H1 (cell line): Measurements from ENCODE around the gene NDUFAF3. TPM values are rescaled to one million over a fixed set of nuclear protein-coding genes. Genes with fewer than 3 reads are reported as not detected.

Experiments used
- CTCF ChIA-PET: fragments of 300-600 bp; sonication (Branson Sonifier 250); formaldehyde crosslinking; loops from one replicate; lab custom pipeline; 2021; ENCODE audit not compliant: partially characterized antibody; lab: Charles Lee
- POLR2A ChIA-PET: fragments of 300-600 bp; sonication (Branson Sonifier 250); formaldehyde crosslinking; loops from one replicate; lab custom pipeline; 2021; ENCODE audit warnings: inconsistent platforms; ENCODE audit not compliant: partially characterized antibody; lab: Charles Lee
- DNase-seq, 2 experiments: peaks; one replicate each; pipeline versions ENCODE4 v3.0.0 to v3.0.0-alpha.2; 2010 to 2022; ENCODE audit warnings: low spot score in 2 of 2, low read depth in 1 of 2, mixed read lengths in 1 of 2
- FAIRE-seq: peaks from 2 replicates; lab custom pipeline; 2011; peaks lifted over from hg19 to GRCh38; lab: Jason Lieb, UNC
- H2AFZ ChIP-seq: 2 replicates; pipeline ENCODE4 v1.8.1; 2012; ENCODE audit warnings: low read length, inconsistent platforms
- H2AK5ac ChIP-seq: 2 replicates; pipeline ENCODE4 v1.6.1; 2013; ENCODE audit warnings: low read depth, low read length
- H2BK120ac ChIP-seq: replicated peaks from 2 replicates; pipeline ENCODE3; 2013; ENCODE audit warnings: low read depth, low read length, inconsistent platforms
- H2BK12ac ChIP-seq: 2 replicates; pipeline ENCODE4 v1.6.1; 2013; ENCODE audit warnings: low read depth, low read length
- H2BK15ac ChIP-seq: 2 replicates; pipeline ENCODE4 v1.6.1; 2013; ENCODE audit warnings: low read length
- H2BK20ac ChIP-seq: 2 replicates; pipeline ENCODE4 v1.6.1; 2013; ENCODE audit warnings: low read length
- H2BK5ac ChIP-seq: 2 replicates; pipeline ENCODE4 v1.6.1; 2013; ENCODE audit warnings: low read depth, low read length
- H3K14ac ChIP-seq: 2 replicates; pipeline ENCODE4 v1.6.1; 2013; ENCODE audit warnings: inconsistent platforms; ENCODE audit not compliant: insufficient read length
- H3K18ac ChIP-seq: 2 replicates; pipeline ENCODE4 v1.6.1; 2013; ENCODE audit warnings: low read length; ENCODE audit errors: extremely low read depth
- H3K23ac ChIP-seq: 2 replicates; pipeline ENCODE4 v1.6.1; 2013; ENCODE audit warnings: inconsistent platforms; ENCODE audit not compliant: insufficient read length
- H3K23me2 ChIP-seq: 2 replicates; pipeline ENCODE4 v1.6.1; 2013; ENCODE audit warnings: low read depth, low read length
- H3K27ac ChIP-seq: 2 replicates; pipeline ENCODE4 v1.6.1; 2011; ENCODE audit warnings: low read depth, low read length, inconsistent platforms
- H3K27me3 ChIP-seq, 4 experiments: replicated peaks in 1 of 4; 1 replicate in 1 of 4; 2 replicates in 3 of 4; pipeline versions ENCODE4 v1.6.1 to v1.8.1; 2011 to 2013; ENCODE audit warnings: low read length in 3 of 4, mild to moderate bottlenecking in 3 of 4, inconsistent platforms in 2 of 4, mixed read lengths in 2 of 4, moderate library complexity in 1 of 4; ENCODE audit not compliant: control insufficient read depth in 3 of 4, insufficient read depth in 3 of 4; ENCODE audit errors: extremely low read depth in 1 of 4
- H3K36me3 ChIP-seq, 4 experiments: 2 replicates each; pipeline versions ENCODE4 v1.6.1 to v1.8.1; 2011 to 2013; ENCODE audit warnings: mild to moderate bottlenecking in 4 of 4, low read length in 3 of 4, moderate library complexity in 2 of 4, control low read depth in 1 of 4, inconsistent platforms in 1 of 4; ENCODE audit not compliant: insufficient read depth in 4 of 4, control insufficient read depth in 2 of 4
- H3K4ac ChIP-seq: replicated peaks from 2 replicates; pipeline ENCODE3; 2013; ENCODE audit warnings: low read length, low read depth, mixed read lengths, inconsistent platforms; ENCODE audit not compliant: insufficient read length
- H3K4me1 ChIP-seq, 4 experiments: replicated peaks in 1 of 4; 1 replicate in 1 of 4; 2 replicates in 3 of 4; pipeline versions ENCODE4 v1.6.1 to v1.8.1; 2011 to 2013; ENCODE audit warnings: low read length in 3 of 4, inconsistent platforms in 2 of 4, mixed read lengths in 1 of 4; ENCODE audit not compliant: insufficient read depth in 4 of 4, control insufficient read depth in 3 of 4
- H3K4me2 ChIP-seq, 2 experiments: 2 replicates each; pipeline versions ENCODE4 v1.6.1 to v1.8.1; 2011 to 2013; ENCODE audit warnings: low read depth in 2 of 2, low read length in 2 of 2, control low read depth in 1 of 2, inconsistent platforms in 1 of 2, mild to moderate bottlenecking in 1 of 2; ENCODE audit not compliant: insufficient read depth in 1 of 2
- H3K4me3 ChIP-seq, 4 experiments: fragments of 200-600, 300-600 bp in 1 of 4; sonication (generic), shearing (Covaris generic), sonication (Bioruptor Twin) in 1 of 4; 2 replicates each; pipeline versions ENCODE4 v1.5.1 to v1.8.1; 2011 to 2016; ENCODE audit warnings: low read length in 4 of 4, low read depth in 3 of 4, control low read depth in 2 of 4, inconsistent platforms in 2 of 4, mild to moderate bottlenecking in 2 of 4, mixed read lengths in 1 of 4, moderate library complexity in 1 of 4; ENCODE audit not compliant: insufficient read depth in 2 of 4; ENCODE audit errors: extremely low read depth in 1 of 4
- H3K56ac ChIP-seq: replicated peaks from 2 replicates; pipeline ENCODE3; 2013; ENCODE audit warnings: low read depth, mild to moderate bottlenecking, mixed read lengths, low read length, inconsistent platforms; ENCODE audit not compliant: insufficient read length
- H3K79me1 ChIP-seq: 2 replicates; pipeline ENCODE4 v1.6.1; 2013; ENCODE audit warnings: low read depth, low read length, control low read depth
- H3K79me2 ChIP-seq, 2 experiments: 2 replicates each; pipeline versions ENCODE4 v1.6.1 to v1.8.1; 2012 to 2013; ENCODE audit warnings: low read length in 2 of 2, mild to moderate bottlenecking in 2 of 2, inconsistent platforms in 1 of 2; ENCODE audit not compliant: insufficient read depth in 2 of 2, control insufficient read depth in 1 of 2
- H3K9ac ChIP-seq, 4 experiments: replicated peaks in 1 of 4; 1 replicate in 1 of 4; 2 replicates in 3 of 4; pipeline versions ENCODE4 v1.6.1 to v1.8.1; 2011 to 2013; ENCODE audit warnings: low read depth in 3 of 4, low read length in 3 of 4, control low read depth in 2 of 4, mild to moderate bottlenecking in 2 of 4, moderate library complexity in 2 of 4, inconsistent platforms in 1 of 4; ENCODE audit errors: extremely low read depth in 1 of 4
- H3K9me3 ChIP-seq, 2 experiments: 2 replicates each; pipeline versions ENCODE4 v1.6.1 to v1.8.1; 2012 to 2013; ENCODE audit warnings: mild to moderate bottlenecking in 2 of 2, moderate library complexity in 2 of 2, control low read depth in 1 of 2, inconsistent platforms in 1 of 2, low read depth in 1 of 2, low read length in 1 of 2, mixed read lengths in 1 of 2; ENCODE audit not compliant: insufficient read depth in 2 of 2
- H4K20me1 ChIP-seq, 2 experiments: replicated peaks in 1 of 2; 2 replicates each; pipeline versions ENCODE3 to v1.8.1; 2011 to 2013; ENCODE audit warnings: inconsistent platforms in 2 of 2, low read length in 2 of 2, mild to moderate bottlenecking in 1 of 2; ENCODE audit not compliant: insufficient read depth in 2 of 2, control insufficient read depth in 1 of 2
- H4K5ac ChIP-seq: 2 replicates; pipeline ENCODE4 v1.6.1; 2013; ENCODE audit warnings: low read length, low read depth, mixed read lengths, inconsistent platforms; ENCODE audit not compliant: insufficient read length
- H4K8ac ChIP-seq: 2 replicates; pipeline ENCODE4 v1.8.0; 2013; ENCODE audit warnings: mild to moderate bottlenecking, moderate library complexity, low read length, inconsistent platforms; ENCODE audit not compliant: insufficient read depth; ENCODE audit errors: extremely low read depth
- H4K91ac ChIP-seq: replicated peaks from 2 replicates; pipeline ENCODE3; 2013; ENCODE audit warnings: low read length, mixed read lengths, inconsistent platforms; ENCODE audit not compliant: insufficient read length
- CHD2 ChIP-seq: IDR thresholded peaks from 2 replicates; pipeline ENCODE4 v1.6.1; 2012; ENCODE audit warnings: low read length, improper control_type of control experiment
- CREB1 ChIP-seq: IDR thresholded peaks from 2 replicates; pipeline ENCODE4 v1.6.1; 2012; ENCODE audit warnings: inconsistent platforms
- CTBP2 ChIP-seq: IDR thresholded peaks from 2 replicates; pipeline ENCODE4 v1.7.0; 2011; ENCODE audit warnings: borderline replicate concordance, mild to moderate bottlenecking, moderate library complexity, mixed read lengths, low read length; ENCODE audit not compliant: insufficient read depth, insufficient read length
- EP300 ChIP-seq, 2 experiments: IDR thresholded peaks; 1 replicate in 1 of 2; 2 replicates in 1 of 2; pipeline ENCODE4 v1.6.1; 2011 to 2012; ENCODE audit warnings: low read depth in 2 of 2, low read length in 2 of 2, mild to moderate bottlenecking in 2 of 2, borderline replicate concordance in 1 of 2, inconsistent platforms in 1 of 2, moderate library complexity in 1 of 2
- RBBP5 ChIP-seq: IDR thresholded peaks from 2 replicates; pipeline ENCODE4 v1.7.1; 2012; ENCODE audit warnings: low read depth, mild to moderate bottlenecking, inconsistent platforms, low read length, moderate library complexity, borderline replicate concordance
- RNF2 ChIP-seq: fragments of 200-900, 300-1000 bp; sonication (generic); IDR thresholded peaks from 2 replicates; pipeline ENCODE4 v1.7.1; 2016; ENCODE audit warnings: borderline replicate concordance, low read depth, mild to moderate bottlenecking, antibody characterized with exemption, low read length; ENCODE audit not compliant: poor library complexity, severe bottlenecking; ENCODE audit errors: missing control alignments
- SAP30 ChIP-seq: fragments of 300-600 bp; sonication (generic); IDR thresholded peaks from 2 replicates; pipeline ENCODE4 v1.7.1; 2012; ENCODE audit warnings: low read length, moderate library complexity, mild to moderate bottlenecking, inconsistent platforms; ENCODE audit not compliant: insufficient read depth, insufficient replicate concordance
- SIRT6 ChIP-seq: IDR thresholded peaks from one replicate; pipeline ENCODE4 v1.7.1; 2012; ENCODE audit warnings: low read length, inconsistent platforms
- SUZ12 ChIP-seq: fragments of 200-600 bp; sonication (generic); IDR thresholded peaks from 2 replicates; pipeline ENCODE4 v1.6.1; 2012; ENCODE audit warnings: mild to moderate bottlenecking, inconsistent platforms, low read length, moderate library complexity, mixed read lengths
- polyA plus RNA-seq, 7 experiments: library from polyadenylated mRNA; depleted of rRNA in 3 of 7; stranded (reverse) in 5 of 7; unstranded in 2 of 7; fragments of >200 nt in 5 of 7; fragments of 200-250 nt in 2 of 7; gene quantifications; 1 replicate in 5 of 7; 2 replicates in 1 of 7; 4 replicates in 1 of 7; pipeline versions ENCODE4 v1.2.1 to v1.2.3, GENCODE V29; 2011 to 2013; ENCODE audit warnings: missing spikeins in 2 of 7, mixed read lengths in 2 of 7
- total RNA-seq: library from RNA; stranded (reverse); fragmentation: NEBNext Ultra II Directional; extraction: Animal tissue kit (Norgen Biotek cat#: 25700); gene quantifications from 2 replicates; pipeline ENCODE4 v1.2.1, GENCODE V29; 2021
- TF ChIP-seq, protein P1 (sequence below), 3 experiments: IDR thresholded peaks; 1 replicate in 2 of 3; 2 replicates in 1 of 3; pipeline versions ENCODE4 v1.5.1 to v1.6.1; 2011; ENCODE audit warnings: low read length in 3 of 3, mild to moderate bottlenecking in 3 of 3, inconsistent platforms in 2 of 3, low read depth in 1 of 3, moderate library complexity in 1 of 3; ENCODE audit not compliant: insufficient read depth in 1 of 3; ENCODE audit errors: control extremely low read depth in 1 of 3

The NDUFAF3 gene
- total and polyA plus RNA-seq, 2 of the 8 experiments (the other 6 are each of a cell fraction or from before 2014, with no cell fraction given), result 27.8 to 45.5 TPM

DNA sequence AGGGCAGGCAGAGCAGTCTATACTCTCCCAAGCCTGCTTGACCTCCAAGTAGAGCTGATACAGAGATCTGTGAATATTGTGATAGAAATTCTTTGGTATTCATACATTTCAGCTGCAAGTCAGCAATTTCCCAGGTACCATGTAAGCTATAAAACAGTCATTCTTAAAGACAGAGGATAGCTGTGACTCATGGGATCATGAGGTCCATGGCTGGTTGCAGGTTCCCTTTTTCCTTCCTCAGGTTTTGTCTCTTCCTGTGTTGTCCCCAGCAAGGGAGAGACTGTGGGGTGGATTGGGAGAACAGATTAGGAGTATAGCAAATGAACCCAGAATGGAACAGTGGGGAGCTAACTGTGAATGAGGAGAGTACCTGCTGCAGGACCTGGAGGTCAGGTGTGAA lies 37.3 kb upstream of the NDUFAF3 start:
- peaks cover 3 to 11% of the 10 kb centered on the region in 2 experiments for H4K20me1 ChIP-seq
- CTCF ChIA-PET, result interaction anchor here (0.5 to 19.9 kb wide), 6 partner anchors 9 to 110 kb away, joined by 3 to 467 read pairs (median 3); partner anchors contain the start of genes DALRD3, NDUFAF3 and WDR6
- no peak for FAIRE-seq

More for the DNA sequence above, 37.3 kb upstream of the NDUFAF3 start:
- Histone ChIP-seq H3K4me3 (no peak overlapping the region), H2AFZ (no peak overlapping the region), H3K4me2 (no peak overlapping the region), H4K5ac (no peak overlapping the region), H2BK5ac (no peak overlapping the region), H3K4me1 (peaks cover 0 to 7% (median 6%) of the 10 kb centered on the region in 4 experiments; a peak in 3 of 7 replicates), H3K27me3 (no peaks in the 10 kb centered on the region), H3K56ac (no peak overlapping the region), H4K8ac (no peak overlapping the region), H3K18ac (no peak overlapping the region), H3K36me3 (peaks cover 9 to 50% (median 36%) of the 10 kb centered on the region in 4 experiments), H2AK5ac (no peak overlapping the region), H2BK20ac (no peak overlapping the region), H4K91ac (no peak overlapping the region), H3K9me3 (no peaks in the 10 kb centered on the region), H2BK120ac (no peak overlapping the region), H3K9ac (no peak overlapping the region), H3K23me2 (peaks cover 7% of the 10 kb centered on the region; the same call in 1 of the 2 replicates), H3K23ac (no peak overlapping the region), H3K14ac (no peak overlapping the region), H2BK15ac (no peak overlapping the region), H3K79me2 (peaks cover 0 to 5% of the 10 kb centered on the region in 2 experiments; a peak in 1 of 4 replicates), H3K27ac (no peak overlapping the region), H3K4ac (no peak overlapping the region), H3K79me1 (peaks cover 2% of the 10 kb centered on the region; the same call in 1 of the 2 replicates), H2BK12ac (no peak overlapping the region)
- POLR2A ChIA-PET, result interaction anchor here (1.0 to 38.8 kb wide), 5 partner anchors 10 to 175 kb away, joined by 3 to 1518 read pairs (median 7); partner anchors contain the start of genes DALRD3, IMPDH2, NDUFAF3 and WDR6
- DNase-seq, result no peak
- no peak for TF ChIP-seq SUZ12
- no peak for TF ChIP-seq RNF2
- TF ChIP-seq SIRT6, result no peak
- TF ChIP-seq RBBP5, result no peak
- TF ChIP-seq SAP30, result no peak
- TF ChIP-seq CHD2, result no peak
- no peak for TF ChIP-seq CTBP2
- TF ChIP-seq, protein P1, sequence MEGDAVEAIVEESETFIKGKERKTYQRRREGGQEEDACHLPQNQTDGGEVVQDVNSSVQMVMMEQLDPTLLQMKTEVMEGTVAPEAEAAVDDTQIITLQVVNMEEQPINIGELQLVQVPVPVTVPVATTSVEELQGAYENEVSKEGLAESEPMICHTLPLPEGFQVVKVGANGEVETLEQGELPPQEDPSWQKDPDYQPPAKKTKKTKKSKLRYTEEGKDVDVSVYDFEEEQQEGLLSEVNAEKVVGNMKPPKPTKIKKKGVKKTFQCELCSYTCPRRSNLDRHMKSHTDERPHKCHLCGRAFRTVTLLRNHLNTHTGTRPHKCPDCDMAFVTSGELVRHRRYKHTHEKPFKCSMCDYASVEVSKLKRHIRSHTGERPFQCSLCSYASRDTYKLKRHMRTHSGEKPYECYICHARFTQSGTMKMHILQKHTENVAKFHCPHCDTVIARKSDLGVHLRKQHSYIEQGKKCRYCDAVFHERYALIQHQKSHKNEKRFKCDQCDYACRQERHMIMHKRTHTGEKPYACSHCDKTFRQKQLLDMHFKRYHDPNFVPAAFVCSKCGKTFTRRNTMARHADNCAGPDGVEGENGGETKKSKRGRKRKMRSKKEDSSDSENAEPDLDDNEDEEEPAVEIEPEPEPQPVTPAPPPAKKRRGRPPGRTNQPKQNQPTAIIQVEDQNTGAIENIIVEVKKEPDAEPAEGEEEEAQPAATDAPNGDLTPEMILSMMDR (IDR thresholded peaks at IDR 0.05; ENCODE audit: control extremely low read depth in 1 of 3, insufficient read depth in 1 of 3, low read depth in 1 of 3, low read length in 3 of 3), result no peak
- TF ChIP-seq EP300 (IDR thresholded peaks at IDR 0.05; ENCODE audit: borderline replicate concordance in 1 of 2, low read depth in 2 of 2, low read length in 2 of 2), result no peak
- no peak for TF ChIP-seq CREB1
